ENCODE measurements around the gene HIVEP1.

HIVEP1 gene

DNA sequence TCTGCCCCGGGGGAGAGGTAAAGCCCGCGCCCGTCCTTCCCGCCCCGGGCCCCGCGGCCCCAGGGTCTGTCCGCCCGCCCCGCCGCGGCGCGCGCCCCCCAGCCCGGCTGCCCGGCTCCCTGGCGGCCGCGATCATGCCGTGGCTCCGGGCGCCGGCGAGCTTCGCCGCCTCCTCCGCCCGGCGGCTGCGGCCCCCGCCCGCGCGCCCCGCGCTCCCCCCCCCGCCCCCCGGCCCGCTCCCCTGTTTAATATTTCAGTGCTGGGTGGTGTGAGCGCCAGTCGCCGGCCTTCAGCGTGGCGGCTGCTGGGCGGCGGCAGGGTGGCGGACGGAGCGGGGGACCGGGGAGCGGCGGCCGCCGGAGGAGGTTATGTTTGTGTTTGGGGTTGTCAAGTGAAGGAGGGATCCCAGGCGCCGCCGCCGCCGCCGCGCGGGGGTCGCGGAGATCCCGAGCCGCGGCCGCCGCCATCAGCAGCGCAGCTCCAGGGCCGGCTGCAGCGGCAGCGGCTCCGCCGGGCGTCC is at the start of gene HIVEP1:
HIVEP1 (plus strand) TSS at position 275 of the 520 bp plus-strand sequence. CDS start 3,317 bp downstream, outside the sequence.
- peak; percentile 76 for DNase-seq (ENCODE audit: low spot score)

DNA sequence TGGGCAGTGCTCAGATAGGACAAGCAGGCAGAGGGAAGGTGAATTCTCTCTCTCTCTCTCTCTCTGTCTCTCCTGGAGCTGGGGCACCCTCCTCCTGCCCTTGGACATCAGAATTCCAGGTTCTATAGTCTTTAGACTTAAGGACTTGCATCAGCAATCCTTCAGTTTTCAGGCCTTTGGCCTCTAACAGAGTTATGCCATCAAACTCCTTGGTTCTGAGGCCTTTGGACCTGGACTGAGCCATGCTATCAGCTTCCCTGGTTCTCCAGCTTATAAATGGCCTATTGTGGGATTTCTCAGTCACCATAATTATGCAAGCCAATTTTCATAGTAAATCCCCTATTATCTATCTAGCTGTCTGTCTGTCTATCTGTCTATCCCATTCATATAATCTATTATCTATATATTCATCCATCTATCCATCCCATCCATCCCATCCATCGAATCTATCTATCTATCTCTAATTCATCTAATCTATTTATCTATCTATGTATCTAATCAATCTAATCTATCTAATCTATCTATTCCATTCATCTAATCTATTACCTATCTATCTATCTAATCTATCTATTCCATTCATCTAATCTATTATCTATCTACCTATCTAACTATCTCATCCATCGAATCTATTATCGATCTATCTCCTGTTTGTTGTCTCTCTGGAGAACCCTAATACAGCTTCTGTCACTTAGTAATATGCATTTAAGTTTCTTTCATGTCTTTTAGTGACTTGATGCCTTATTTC is 48.2 kb upstream of the HIVEP1 start:
- DNase-seq (ENCODE audit: low spot score), result no peak

DNA sequence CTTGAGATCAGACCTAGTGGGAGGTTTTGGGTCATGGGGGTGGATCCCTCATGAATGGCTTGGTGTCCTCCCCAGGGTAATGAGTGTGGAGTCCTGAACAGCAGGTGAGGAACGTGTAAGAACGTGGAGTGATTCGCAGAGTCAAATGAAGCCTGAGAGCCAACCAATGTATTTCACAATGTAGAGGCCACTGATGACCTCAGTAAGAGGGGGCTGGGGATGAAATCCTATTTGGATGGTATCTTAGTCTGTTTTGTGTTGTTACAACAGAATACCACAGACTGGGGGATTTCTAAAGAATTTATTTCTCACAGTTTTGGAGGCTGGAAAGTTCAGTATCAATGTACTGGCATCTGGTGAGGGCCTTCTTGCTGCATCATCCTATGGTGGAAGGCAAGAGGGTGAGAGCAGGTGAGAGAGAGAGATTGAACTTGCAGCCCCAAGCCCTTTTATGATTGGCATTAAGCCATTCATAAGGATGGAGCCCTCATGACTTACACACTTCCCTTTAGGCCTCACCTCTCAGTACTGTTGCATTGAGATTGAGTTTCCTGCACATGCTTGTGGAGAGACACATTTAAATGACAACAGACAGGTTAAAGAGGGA is 47.3 kb upstream of the HIVEP1 start:
- DNase-seq (ENCODE audit: low spot score), result no peak

DNA sequence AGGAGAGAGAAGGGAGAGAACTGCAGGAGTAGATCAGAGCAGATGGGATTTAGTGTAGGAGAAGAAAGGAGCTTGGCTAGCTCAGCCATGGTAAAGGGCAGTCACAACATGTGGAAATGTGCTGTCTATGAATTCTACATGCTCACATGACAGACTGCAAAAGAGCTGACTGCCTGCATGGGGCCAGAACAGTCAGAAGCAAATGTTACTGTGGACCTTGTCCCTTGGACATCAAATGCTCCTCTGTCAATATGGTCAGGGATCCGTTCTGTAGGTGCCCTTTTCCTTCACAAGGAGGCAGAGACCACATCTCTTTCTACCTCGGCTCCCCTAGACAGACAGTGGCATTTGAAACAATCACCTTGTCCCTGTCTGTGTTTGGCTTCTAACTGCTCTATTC is 46.6 kb upstream of the HIVEP1 start:
- DNase-seq (ENCODE audit: low spot score), result no peak

DNA sequence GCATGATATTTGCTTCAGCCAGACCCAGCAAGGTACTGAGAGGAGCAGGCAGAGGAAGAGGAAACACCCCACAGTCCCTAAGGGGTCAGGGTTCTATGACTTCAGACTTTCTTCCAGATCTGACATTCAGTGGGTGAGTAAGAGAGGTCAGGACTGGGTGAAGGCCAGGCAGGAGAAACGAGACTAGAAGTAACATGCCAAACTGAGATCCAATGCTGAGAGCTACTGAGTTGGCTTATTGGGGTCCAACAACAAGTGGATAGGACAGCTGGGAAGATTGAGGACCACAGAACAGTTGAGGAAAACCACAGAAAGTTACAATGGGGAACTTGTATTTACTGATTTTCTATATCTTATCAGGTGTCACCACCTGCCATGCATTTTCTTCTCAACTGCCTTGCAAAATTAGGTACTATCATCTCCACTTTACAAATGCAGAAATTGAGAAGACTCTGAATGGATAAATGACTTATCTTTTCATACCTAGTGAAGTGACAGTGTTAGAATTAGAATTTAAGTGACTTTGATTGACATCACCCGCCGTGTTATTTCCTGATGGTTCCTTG is 43.8 kb upstream of the HIVEP1 start:
- DNase-seq (ENCODE audit: low spot score), result no peak

DNA sequence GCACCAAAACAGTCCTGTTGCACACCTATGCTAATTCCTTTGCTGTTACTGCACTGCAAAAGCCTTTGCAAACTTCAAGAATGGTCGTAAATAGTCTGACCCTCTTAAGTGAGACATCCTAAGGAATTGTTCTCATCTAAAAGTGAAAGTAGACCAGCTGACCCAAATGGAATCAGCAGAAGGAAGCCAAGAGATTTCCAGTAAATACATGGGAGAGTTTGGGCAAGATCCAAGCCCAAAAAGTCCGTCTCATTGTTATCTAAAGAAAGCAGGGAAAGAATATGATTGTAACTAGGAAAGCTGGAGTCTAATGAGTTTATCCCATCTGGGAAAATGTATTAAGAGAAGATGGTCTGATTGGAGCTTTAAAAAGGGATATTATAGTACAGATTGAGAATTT is 43.0 kb upstream of the HIVEP1 start:
- DNase-seq (ENCODE audit: low spot score), result no peak

DNA sequence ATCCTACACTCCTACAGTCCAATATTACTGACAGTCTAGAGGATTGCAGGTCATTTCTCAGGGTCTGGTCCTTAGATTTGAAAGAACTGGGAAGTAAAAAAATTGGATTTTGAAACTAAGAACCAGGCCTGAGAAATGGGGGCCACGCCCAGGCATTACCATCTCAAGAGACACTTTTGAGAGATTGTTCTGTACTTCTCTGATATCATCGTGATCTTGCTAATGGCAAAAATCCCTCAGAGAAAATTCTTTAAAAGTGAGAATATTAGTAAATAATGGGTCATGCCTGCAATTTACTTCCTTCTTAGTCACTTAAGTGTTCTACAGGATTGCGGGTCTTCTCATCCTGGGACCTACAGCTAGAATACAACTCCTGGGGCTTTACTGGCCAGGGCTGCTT is 42.0 kb upstream of the HIVEP1 start:
- no peak for DNase-seq (ENCODE audit: low spot score)

DNA sequence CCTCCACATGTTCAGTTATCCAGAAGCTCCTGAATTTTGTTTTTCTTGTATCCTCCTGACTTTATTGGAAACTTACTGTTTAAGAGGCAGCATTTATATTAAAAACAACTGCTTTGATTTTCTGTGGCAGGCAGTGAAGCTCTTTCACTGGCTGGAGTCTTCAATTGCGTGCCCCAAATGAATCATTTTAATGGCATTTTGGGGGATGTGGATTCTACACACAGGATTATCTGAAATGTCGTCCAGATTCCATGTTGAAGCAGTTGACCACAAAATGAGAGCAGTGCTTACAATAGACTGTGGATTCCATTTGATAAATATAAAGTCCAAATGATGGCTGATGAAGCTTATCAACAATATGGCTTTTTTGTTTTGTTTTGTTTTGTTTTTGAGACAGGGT is 41.0 kb upstream of the HIVEP1 start:
- DNase-seq (ENCODE audit: low spot score), result no peak

DNA sequence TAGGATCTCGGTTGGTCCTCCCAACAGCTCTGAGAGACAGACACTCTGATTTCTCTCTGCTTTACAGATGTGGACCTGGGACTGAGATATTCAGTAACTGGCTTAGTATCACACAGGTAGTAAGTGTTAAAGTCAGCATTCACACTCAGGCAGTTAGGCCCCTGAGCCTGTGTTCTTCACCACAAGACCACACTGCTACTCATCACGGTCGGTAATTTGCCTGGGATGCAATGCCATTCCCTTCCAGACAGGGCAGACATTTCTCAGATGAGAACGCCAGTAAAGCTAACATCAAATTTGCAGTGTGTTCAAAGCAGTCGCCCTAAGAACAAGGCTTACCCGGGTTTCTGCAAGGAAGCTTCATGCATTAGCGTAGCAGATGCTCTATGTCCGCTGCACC is 39.8 kb upstream of the HIVEP1 start:
- no peak for DNase-seq (ENCODE audit: low spot score)

DNA sequence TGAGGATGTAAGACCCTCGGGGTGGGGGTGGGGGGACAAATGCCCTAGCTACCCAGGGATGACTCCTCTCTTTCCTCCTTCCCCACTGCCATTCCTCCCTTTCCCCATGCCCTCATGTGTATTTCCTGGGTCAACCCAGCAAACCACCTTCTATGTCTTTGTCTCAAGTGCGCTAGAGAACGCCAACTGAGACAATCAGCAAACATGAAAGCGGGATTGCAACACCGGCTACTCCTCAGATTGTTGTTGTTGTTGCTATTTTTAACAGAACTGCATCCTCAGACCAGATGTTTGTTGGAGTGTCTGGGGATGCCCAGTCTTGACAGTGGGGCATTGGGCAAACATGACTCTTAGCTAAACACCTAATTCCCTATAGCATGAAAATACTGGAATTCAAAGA is 39.3 kb upstream of the HIVEP1 start:
- no peak for DNase-seq (ENCODE audit: low spot score)

DNA sequence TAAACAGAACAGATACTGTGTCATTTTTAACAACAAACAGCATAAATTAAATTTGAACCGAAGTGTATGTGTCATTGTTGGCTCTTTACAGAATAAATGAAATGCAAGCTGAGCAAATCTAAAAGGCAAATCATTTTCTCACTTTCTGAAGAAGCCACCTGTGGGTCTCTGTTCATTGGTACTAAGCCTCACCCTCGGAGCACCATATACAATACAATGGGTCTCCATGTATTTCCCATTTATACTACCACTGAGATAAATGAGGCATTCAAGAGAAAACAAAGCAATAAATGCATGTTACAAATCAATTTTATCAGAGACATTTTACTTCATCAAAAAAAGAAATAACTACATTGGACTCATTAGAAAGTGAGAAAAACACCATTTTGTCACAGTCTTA is 38.9 kb upstream of the HIVEP1 start:
- DNase-seq (ENCODE audit: low spot score), result no peak

DNA sequence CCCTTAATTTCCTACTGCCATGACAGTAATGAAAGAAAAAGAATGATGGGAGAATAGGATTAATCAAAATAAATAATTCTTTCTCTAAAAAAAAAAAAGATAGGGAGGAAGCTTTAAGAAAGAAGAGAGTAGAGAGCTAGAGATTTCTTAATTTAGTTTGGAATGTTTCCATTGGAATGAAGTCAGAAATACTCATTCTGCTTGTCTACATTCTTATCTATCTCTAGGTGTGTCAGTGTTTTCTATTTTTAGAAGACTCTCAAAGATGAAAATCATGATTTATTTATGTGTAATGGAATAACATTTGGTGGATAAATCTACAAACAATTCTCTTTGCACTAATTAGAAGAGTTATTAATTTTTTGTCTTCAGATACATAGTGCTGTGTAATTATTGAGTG is 38.0 kb upstream of the HIVEP1 start:
- DNase-seq (ENCODE audit: low spot score), result no peak

DNA sequence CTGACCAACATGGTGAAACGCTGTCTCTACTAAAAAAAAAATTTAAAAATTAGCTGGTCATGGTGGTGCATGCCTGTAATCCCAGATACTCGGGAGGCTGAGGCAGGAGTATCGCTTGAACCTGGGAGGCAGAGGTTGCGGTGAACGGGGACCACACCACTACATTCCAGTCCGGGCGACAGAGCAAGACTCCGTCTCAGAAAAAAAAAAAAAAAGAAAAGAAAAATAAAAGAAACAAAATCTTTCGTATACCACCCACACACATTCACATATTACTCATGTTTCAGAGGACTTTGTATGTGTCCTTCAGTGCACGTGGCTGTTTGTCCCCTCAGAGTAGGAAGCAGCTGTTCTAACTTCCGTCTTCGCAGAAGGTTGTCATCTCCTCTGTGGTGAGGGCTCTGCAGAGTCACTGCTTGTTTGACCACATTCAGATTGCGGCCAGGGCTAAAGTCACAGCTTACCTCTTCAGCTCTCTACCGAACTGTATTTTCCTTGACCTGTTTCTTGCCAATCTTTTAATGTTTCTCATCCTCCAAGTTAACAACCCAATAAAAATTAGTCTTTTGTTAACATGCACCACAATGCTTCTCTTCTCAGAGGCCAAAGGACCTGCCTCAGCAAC is 36.6 kb upstream of the HIVEP1 start:
- no peak for DNase-seq (ENCODE audit: low spot score)

DNA sequence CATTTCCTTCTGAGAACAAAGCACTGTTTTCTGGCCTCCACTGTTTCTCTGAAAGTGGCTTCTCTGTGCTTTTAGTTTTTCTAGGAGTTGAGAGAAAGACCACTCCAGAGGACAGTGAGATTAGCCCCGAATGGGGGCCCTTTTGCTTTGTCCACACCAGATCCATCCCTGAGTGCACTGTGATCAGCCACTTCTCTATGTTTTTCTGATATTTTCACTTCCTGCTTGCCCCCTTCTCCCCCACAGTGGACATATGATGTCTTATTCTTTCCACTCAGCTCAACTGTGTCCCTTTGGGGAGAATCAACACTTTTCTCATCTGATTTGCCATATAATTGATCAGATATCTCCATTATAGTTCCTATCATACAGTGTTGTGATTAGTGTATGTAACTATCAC is 35.6 kb upstream of the HIVEP1 start:
- no peak for DNase-seq (ENCODE audit: low spot score)

DNA sequence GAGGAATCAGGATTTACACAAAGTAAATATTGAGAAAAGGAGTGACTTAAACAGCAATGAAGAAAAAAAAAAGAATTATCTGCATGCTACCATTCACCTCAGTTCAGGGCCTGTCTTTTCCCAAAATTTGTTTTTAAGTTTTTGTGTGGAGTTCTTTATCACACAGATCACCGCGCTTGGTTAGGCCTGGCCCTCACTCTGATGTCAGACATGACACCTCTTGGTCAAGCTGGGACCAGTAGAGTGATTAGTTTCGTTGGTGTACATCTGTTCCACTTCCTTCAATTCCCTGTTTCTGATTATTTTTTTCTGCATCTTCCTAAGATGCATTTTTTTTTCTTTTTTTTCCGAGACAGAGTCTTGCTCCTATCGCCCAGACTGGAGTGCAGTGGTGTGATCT is 34.9 kb upstream of the HIVEP1 start:
- no peak for DNase-seq (ENCODE audit: low spot score)

DNA sequence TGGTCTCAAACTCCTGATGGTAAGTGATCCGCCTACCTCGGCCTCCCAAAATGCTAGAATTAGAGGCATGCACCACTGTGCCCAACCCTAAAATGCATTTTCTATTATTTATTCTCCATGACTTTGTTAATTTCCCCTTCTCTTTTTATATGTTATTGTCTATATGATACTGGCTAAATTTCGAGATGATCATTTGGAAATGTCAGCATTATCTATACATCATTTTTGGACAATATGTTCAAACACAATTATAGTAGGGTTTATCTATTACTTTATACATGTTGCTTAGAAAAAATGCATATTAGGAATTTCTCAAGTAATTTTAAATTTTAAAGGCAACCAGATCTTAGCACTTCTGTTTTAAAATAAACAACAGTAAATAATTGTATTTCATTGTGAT is 34.4 kb upstream of the HIVEP1 start:
- DNase-seq (ENCODE audit: low spot score), result no peak

DNA sequence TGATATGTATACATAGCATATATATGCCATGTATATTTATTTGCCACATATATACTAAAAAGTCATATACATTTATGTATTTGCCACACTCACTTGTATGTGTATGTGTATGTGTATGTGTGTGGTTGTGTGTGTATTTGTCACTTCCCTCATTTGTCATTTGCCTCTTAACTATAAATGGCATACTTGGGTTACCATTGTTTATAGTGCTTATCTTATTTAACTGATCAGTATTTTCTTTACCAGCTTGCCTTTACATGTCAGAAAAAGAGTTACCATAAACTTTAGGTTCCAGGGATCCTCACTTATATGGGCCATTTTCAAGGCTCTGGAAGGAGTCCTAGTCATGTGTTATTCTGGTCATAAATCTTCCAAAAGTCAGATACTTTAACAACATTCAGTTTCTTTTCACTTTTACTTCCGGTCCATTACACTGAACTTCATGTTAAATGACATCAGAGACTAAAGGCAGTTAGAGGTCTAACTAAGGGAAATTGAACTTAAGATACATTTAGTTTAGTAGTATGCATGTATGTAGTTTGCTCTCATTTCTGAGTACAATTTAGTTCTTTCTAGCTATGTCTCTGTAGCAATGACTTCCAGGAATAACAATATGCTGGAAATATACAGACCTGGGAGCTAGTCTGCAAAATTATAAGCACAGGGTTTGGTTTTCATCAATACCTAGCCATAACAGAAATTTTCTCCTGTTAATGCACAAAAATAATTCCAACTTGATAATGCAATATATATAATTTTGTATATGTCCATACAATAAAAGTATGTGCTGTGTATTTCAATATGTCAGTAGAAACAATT is 33.7 kb upstream of the HIVEP1 start:
- no peak for DNase-seq (ENCODE audit: low spot score)

DNA sequence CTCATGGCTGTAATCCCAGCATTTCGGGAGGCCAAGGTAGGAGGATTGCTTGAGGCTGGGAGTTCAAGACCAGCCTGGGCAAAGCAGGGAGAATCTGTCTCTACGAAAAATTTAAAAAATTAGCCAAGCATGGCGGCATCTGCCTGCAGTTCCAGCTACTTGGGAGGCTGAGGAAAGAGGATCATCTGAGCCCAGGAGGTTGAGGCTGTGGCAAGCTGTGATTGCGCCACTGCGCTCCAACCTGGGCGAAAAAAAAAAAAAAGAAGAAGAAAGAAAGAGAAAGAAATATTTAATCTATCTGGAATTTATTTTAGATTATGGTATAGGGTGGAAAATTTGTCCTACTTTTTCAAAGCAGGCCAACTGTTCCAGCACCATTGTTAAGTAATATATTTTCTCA is 32.2 kb upstream of the HIVEP1 start:
- DNase-seq (ENCODE audit: low spot score), result no peak

DNA sequence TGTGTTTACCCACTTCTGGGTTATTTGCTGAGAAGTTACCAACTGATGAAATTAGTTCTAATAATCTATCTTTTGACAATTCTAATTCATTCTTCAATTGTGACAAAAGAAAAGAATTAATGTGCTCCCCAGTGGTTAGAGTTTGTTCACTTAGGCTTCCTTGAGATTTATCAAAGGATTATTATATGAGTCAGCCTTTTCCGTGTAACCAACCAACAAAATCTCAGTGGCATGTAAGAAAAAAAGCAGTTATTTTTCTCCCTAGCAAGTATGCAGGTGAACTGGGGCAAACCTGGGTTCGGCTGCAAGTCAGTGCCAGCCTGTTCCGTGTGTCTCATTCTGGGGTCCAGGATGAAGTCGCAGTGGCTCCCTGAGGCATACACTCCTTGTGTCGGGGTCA is 28.8 kb upstream of the HIVEP1 start:
- no peak for DNase-seq (ENCODE audit: low spot score)

DNA sequence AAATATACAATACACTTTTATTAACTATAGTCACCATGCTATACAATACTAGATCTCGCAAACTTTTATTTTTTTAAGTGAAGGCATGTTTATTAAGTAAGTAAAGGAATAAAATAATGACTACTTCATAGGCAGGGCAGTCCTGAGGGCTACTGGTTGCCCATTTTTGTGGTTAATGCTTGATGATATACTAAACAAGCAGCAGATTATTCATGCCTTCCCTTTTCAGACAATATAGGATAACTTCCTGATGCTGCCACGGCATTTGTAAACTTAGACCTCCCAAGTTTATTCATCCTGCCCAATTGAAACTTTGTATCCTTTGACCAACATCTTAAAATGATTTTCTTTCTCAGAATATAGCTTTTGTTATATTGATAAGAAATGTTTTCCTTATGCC is 24.7 kb upstream of the HIVEP1 start:
- no peak for DNase-seq (ENCODE audit: low spot score)

DNA sequence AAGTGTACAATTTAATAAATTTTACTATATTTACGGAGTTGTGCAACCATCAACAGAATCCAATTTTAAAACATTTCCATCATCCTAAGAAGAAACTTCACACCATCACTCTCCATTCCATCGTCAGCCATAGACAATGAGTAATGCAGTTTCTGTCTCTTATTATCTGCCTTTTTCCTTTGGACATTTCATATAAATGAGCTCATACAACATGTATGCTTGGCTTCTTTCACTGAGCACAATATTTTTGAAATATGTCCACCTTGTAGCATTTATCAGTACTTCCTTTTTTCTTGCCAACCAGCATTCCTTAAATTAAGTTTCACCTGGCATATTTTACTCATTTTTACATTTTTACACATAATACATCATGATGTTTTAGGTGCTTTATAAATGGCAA is 22.7 kb upstream of the HIVEP1 start:
- no peak for DNase-seq (ENCODE audit: low spot score)

DNA sequence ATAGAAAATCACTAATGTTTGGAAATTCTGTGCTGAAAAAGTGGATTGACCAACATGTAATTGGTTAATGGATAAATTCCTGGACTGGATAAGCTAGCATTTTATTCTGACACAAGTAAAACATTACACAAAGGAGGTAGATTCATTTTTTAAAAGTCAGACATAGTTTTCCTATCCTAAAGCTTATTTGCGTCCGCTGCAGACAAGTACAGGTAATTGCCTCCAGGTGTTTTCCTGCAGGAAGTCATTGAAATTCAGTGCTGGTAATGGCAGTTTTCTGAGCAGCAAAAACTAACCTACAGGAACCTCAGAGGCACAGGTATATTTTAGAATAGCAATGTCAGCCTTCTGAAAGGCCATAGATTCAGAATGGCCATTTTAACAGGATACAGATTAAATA is 20.0 kb upstream of the HIVEP1 start:
- DNase-seq (ENCODE audit: low spot score), result no peak

All from ecto neural progenitor cell (in vitro differentiated cells).